Tongue (tissue), 2 donors: Measurements from ENCODE around the gene SLC1A5. TPM values are rescaled to one million over a fixed set of nuclear protein-coding genes. Genes with fewer than 3 reads are reported as not detected.
"Not testable (repeated sequence)": the region's sequence is repeated elsewhere in the genome, so short reads cannot be mapped to it uniquely, and the experiment has no call there.

Experiments used
- DNase-seq: peaks from one replicate; pipeline ENCODE4 v3.0.0-alpha.2; 2015
- total RNA-seq: library from RNA; depleted of rRNA; stranded (reverse); fragments of >200 nt; gene quantifications from one replicate; pipeline ENCODE4 v1.2.3, GENCODE V29; 2014

SLC1A5 gene
- total RNA-seq, 1 donor from 2014 or later: 16.4 TPM

GRCh38 chr19:46798713-46799112 lies 10.3 kb upstream of the SLC1A5 start:
- DNase-seq: no peak

GRCh38 chr19:46797881-46798280 lies 9.5 kb upstream of the SLC1A5 start:
- DNase-seq: no peak

GRCh38 chr19:46791944-46792343 lies 3.5 kb upstream of the SLC1A5 start:
- no peak for DNase-seq

GRCh38 chr19:46789371-46789770 lies 977 bp upstream of the SLC1A5 start:
- no peak for DNase-seq

GRCh38 chr19:46788968-46789338 lies 559 bp upstream of the SLC1A5 start:
- DNase-seq: no peak

- peak; percentile 60 for DNase-seq
These were observed 798 bp downstream of the SLC1A5 start for GRCh38 chr19:46787331-46788261.

- no peak for DNase-seq
These were observed 1.4 kb downstream of the SLC1A5 start for GRCh38 chr19:46787040-46787330.

- DNase-seq: peak; percentile 94
These were observed 2.0 kb downstream of the SLC1A5 start for GRCh38 chr19:46786236-46787039.

- DNase-seq: no peak
These were observed 2.5 kb downstream of the SLC1A5 start for GRCh38 chr19:46785980-46786235.

- no peak for DNase-seq
These were observed 3.1 kb downstream of the SLC1A5 start for GRCh38 chr19:46785054-46785979.

- peak; percentile 47 for DNase-seq
These were observed 3.9 kb downstream of the SLC1A5 start for GRCh38 chr19:46784262-46785053.

GRCh38 chr19:46783670-46784069 lies 4.7 kb downstream of the SLC1A5 start:
- no peak for DNase-seq

GRCh38 chr19:46782355-46783019 lies 5.9 kb downstream of the SLC1A5 start:
- DNase-seq: no peak

GRCh38 chr19:46777956-46778645 lies 10.3 kb downstream of the SLC1A5 start:
- not testable (repeated sequence) for DNase-seq

GRCh38 chr19:46776927-46777911 lies 11.2 kb downstream of the SLC1A5 start:
- DNase-seq: no peak

GRCh38 chr19:46775642-46776258 lies 12.6 kb downstream of the SLC1A5 start:
- DNase-seq: no peak

GRCh38 chr19:46773018-46773399 lies 15.4 kb downstream of the SLC1A5 start:
- no peak for DNase-seq

- no peak for DNase-seq
These were observed 16.0 kb downstream of the SLC1A5 start for GRCh38 chr19:46772170-46773017.
